GM12873 (cell line): ENCODE data around the gene EGFL7.

ENCODE experiments used
- TF ChIP-seq, protein P1 (sequence below): IDR thresholded peaks from 2 replicates; pipeline ENCODE4 v1.5.1; 2012; ENCODE audit warnings: low read depth, mild to moderate bottlenecking, moderate library complexity, low read length, control low read depth; ENCODE audit not compliant: insufficient read depth; ENCODE audit errors: missing control alignments

The EGFL7 gene

DNA sequence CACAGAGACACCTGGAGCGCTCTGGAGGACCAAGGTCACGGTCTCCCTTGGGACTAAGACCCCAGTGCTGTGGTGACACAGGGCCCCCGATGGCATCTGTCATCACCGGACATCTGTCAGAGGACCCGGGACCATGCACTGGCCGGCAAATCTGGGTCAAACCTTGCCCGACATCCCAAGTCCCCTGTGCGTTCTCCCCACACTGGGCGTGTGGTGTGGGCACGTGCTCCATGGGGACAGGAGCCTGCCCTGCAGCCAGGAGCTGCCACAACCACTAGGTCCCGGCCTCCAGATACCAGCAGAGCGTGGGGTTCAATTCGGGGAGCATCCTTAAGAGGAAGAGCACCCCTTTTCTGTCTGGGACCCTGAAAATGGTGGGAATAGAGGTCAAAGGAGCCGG, 21.0 kb downstream of the EGFL7 start:
- TF ChIP-seq, protein P1, sequence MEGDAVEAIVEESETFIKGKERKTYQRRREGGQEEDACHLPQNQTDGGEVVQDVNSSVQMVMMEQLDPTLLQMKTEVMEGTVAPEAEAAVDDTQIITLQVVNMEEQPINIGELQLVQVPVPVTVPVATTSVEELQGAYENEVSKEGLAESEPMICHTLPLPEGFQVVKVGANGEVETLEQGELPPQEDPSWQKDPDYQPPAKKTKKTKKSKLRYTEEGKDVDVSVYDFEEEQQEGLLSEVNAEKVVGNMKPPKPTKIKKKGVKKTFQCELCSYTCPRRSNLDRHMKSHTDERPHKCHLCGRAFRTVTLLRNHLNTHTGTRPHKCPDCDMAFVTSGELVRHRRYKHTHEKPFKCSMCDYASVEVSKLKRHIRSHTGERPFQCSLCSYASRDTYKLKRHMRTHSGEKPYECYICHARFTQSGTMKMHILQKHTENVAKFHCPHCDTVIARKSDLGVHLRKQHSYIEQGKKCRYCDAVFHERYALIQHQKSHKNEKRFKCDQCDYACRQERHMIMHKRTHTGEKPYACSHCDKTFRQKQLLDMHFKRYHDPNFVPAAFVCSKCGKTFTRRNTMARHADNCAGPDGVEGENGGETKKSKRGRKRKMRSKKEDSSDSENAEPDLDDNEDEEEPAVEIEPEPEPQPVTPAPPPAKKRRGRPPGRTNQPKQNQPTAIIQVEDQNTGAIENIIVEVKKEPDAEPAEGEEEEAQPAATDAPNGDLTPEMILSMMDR: no peak

DNA sequence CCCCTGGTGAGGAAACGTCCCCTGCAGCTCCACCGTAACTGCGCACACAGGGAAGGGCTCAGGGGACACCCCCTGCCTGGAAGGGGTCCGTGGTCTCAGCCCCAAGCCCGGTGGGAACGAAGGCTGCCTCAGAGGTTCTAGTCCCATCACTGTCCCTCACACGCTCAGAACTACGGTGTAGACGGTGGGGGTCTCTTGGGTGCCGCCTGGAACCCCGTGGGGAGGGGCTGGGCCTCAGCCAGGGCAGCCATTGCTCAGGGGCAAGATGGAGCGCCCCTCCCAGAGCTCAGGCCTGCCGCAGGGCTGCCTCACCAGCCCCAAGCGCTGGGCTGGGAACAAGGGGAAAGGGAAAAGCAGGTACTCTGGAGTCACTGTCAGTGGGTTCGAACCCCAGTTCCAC, 21.6 kb downstream of the EGFL7 start:
- TF ChIP-seq, protein P1: no peak

DNA sequence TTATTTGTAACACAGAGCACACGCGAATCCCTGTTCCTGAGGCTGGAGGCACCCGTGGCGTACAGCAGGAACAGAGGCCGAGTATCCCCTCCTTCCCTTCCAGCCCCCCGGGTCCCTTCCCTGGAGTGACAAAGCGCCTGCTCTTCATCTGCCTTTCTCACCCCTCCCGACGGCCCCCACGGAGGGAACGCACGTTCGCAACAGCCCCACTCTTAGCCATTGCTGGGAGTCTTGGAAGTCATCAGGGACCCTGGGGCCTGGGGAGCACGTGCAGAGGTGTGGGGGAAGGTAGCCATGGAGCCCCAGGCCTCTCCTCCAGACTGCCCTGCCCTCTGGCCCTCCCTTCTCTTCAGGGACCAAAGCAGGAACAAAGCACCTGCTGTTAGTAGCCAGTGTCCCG, 22.1 kb downstream of the EGFL7 start:
- TF ChIP-seq, protein P1: no peak

DNA sequence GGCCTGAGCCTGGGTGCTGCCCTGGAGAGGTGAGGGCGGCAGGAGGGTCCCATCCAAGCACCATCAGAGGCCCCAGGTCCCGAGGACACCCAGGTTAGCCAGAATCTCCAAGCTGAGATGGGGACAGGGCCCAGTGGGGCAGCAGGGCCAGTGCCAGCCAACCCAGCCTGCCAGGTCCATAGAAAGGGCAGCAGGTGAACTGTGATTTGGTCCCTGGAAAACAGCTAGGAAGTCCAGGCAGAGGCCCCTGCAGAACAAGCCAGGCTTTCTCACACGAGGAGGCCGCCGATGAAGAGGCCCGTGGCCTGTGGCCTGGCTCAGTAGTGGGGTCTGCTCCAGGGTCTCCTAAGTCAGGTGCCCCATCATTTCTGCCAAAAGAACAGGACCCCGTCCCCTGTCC, 22.5 kb downstream of the EGFL7 start:
- TF ChIP-seq, protein P1: no peak

DNA sequence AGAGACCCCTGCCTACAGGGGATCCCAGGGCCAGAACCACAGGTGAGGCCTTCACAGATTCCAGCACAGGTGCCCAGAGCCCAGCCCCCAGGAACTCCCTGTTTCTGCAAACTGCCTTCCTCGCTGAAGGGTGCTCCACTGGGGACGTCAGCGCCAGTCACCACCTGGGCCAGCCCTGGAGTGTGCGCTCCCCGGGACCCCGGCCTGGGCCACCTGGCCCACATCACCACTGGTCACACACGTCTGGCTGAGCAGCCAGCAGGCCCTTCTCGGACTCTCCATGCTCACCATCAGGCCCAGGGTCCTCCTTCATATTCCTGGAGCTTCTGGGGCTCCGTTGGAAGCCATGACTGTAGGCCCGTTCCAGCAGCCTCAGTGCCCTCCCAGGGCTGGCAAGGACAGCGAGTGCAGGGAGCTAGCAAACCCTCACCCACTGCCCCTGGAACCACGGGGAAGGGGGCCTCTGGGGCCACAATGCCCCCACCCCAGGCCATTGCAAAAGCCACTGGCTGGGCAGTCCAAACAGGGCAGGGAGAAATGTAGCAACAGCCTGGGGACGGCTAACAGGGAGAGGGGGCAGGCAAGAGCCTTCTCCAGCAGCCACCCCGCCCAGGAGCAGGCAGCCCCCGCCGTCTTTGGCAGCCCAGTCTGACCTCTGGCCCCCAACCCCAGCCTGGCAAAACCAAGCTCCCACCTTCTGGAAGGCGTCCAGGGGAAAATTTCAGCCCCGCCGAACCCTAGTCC, 23.2 kb downstream of the EGFL7 start:
- TF ChIP-seq, protein P1: no peak

DNA sequence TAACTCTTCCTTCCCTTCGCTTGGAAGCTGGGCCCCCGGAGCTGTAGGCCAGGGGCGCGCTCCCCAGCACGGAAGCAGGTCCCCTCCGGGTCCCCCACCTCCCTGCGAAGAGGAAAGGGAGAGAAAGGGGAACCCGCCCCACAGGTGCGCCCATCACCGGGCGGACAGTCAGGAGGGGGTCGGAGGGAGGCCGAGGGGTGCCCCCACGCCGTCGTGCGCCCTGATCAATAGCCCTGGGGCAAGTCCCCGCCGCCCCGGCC, 23.7 kb downstream of the EGFL7 start:
- TF ChIP-seq, protein P1: no peak

DNA sequence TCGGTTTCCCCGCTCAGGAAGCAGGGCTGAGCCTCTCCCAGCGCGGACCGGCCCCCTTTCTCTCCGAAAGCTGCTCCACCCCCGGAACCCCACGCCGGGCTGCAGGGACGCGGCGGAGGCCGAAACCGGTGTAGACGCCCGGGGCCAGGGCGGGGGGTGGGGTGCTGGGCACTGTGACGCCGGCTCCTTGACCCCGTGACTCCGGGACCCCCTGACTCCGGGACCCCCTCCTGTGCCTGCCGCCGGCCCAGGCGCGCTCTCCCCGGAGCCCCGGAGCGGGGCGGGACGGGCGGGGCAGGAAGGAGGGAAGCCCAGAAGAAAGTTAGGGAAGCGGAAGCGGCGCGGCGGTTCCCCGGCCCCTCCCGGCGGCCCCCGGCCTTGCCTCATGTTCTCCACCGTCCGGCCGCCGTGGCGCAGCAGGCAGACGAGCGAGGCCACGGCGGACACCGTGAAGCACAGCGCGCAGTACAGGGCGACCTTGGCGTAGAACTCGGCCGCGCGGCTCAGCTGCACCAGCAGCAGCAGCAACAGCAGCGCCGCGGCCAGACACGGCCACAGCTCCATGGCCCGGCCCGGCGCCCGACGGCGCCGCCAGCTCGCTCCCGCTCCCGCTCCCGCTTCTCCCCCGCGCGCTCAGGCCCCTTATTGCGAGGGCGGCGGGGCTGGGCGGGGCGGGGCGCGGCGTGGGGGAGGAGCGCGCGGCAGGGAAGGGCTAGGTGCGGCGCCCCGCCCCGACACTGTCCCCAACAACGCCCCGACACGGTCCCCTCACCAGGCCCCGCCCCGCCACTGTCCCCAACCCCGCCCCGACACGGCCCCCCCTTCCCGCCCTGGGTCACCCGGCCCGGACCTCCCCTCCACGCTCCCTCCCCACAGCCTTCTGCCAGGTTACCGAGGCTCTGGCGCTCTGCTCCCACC, 24.3 kb downstream of the EGFL7 start, which contains the start of gene AGPAT2:
TSS of gene AGPAT2 (minus strand) at position 664 of the 918 bp plus-strand sequence. CDS start at position 564, 100 bp downstream.
- TF ChIP-seq, protein P1: no peak
